PFSK-1 (cell line): Measurements from ENCODE around the gene ATOH7.

Source experiments
- FOXP2 ChIP-seq: optimal IDR thresholded peaks from 2 replicates; pipeline ENCODE3; 2011; ENCODE audit warnings: borderline replicate concordance, control low read depth, inconsistent platforms; ENCODE audit not compliant: insufficient read depth; ENCODE audit errors: extremely low read length, extremely low read depth
- POLR2AphosphoS5 ChIP-seq: IDR thresholded peaks from 2 replicates; pipeline ENCODE4 v1.6.1; 2012; ENCODE audit warnings: low read depth, mild to moderate bottlenecking, control low read depth, low read length, moderate library complexity
- REST ChIP-seq, 2 experiments: IDR thresholded peaks; 2 replicates each; pipeline versions ENCODE4 v1.6.1 to v1.8.0; 2011 to 2012; ENCODE audit warnings: low read depth in 2 of 2, low read length in 2 of 2, control low read depth in 1 of 2, inconsistent platforms in 1 of 2, mild to moderate bottlenecking in 1 of 2, moderate library complexity in 1 of 2; ENCODE audit not compliant: insufficient read depth in 1 of 2
- SIN3A ChIP-seq: IDR thresholded peaks from 2 replicates; pipeline ENCODE4 v1.6.1; 2012; ENCODE audit warnings: mild to moderate bottlenecking, low read length, moderate library complexity, borderline replicate concordance; ENCODE audit not compliant: insufficient read depth
- TAF1 ChIP-seq: IDR thresholded peaks from 2 replicates; pipeline ENCODE4 v1.6.1; 2012; ENCODE audit warnings: low read length, control low read depth, borderline replicate concordance; ENCODE audit not compliant: insufficient read depth

ATOH7 gene

GRCh38 chr10:68237173-68237572, 5.3 kb upstream of the ATOH7 start:
- TF ChIP-seq TAF1, result no peak

- no peak for TF ChIP-seq FOXP2
- TF ChIP-seq SIN3A, result no peak
- no peak for TF ChIP-seq TAF1
- TF ChIP-seq POLR2AphosphoS5, result no peak
- TF ChIP-seq REST (IDR thresholded peaks at IDR 0.05; ENCODE audit: insufficient read depth in 1 of 2, low read depth in 2 of 2, low read length in 2 of 2), result no peak
These were observed 3.7 kb upstream of the ATOH7 start for GRCh38 chr10:68235581-68235980.

- TF ChIP-seq POLR2AphosphoS5 (no peak), TAF1 (no peak), FOXP2 (no peak), SIN3A (no peak), REST (IDR thresholded peaks at IDR 0.05; ENCODE audit: insufficient read depth in 1 of 2, low read depth in 2 of 2, low read length in 2 of 2) (no peak)
These were observed 3.2 kb upstream of the ATOH7 start for GRCh38 chr10:68235111-68235510.

GRCh38 chr10:68233046-68233445, 1.1 kb upstream of the ATOH7 start:
- TF ChIP-seq POLR2AphosphoS5 (no peak), FOXP2 (no peak), REST (IDR thresholded peaks at IDR 0.05; ENCODE audit: insufficient read depth in 1 of 2, low read depth in 2 of 2, low read length in 2 of 2) (no peak), SIN3A (no peak), TAF1 (no peak)

GRCh38 chr10:68231106-68231816, 652 bp downstream of the ATOH7 start:
- TF ChIP-seq FOXP2 (peak; percentile 13), POLR2AphosphoS5 (no peak)

- TF ChIP-seq REST (IDR thresholded peaks at IDR 0.05; ENCODE audit: insufficient read depth in 1 of 2, low read depth in 2 of 2, low read length in 2 of 2) (no peak), FOXP2 (no peak), TAF1 (no peak), POLR2AphosphoS5 (no peak), SIN3A (no peak)
These were observed 1.6 kb downstream of the ATOH7 start for GRCh38 chr10:68230268-68230667.
